HCT116 (cell line): ENCODE results near the gene C3orf52. TPM values are rescaled to one million over a fixed set of nuclear protein-coding genes. Genes with fewer than 3 reads are reported as not detected.

Experiments
- ATAC-seq: fragments of 200-7000 bp; cut with Tn5 transposase; 2 replicates; pipeline ENCODE4 v1.9.1; 2020; ENCODE audit warnings: mild to moderate bottlenecking, moderate library complexity
- BruUV-seq: library from RNA; stranded (reverse); fragments of 400-500 nt; replicated peaks from 2 replicates; lab custom pipeline; 2021; lab: Mats Ljungman, UMichigan
- CTCF ChIA-PET: fragments of 300-600 bp; sonication (Branson Sonifier 250); formaldehyde crosslinking; loops from one replicate; lab custom pipeline; 2021; ENCODE audit warnings: antibody characterized with exemption; lab: Charles Lee
- POLR2A ChIA-PET: fragments of 300-600, 350-600 bp; sonication (Branson Sonifier 250); formaldehyde crosslinking; loops from one replicate; lab custom pipeline; 2021; ENCODE audit warnings: antibody characterized with exemption; lab: Charles Lee
- RAD21 ChIA-PET, 2 experiments: fragments of 300-600 bp; sonication (Branson Sonifier 250); formaldehyde crosslinking; loops; one replicate each; lab custom pipeline; 2023; ENCODE audit warnings: low total read pairs in 2 of 2; ENCODE audit not compliant: uncharacterized antibody in 2 of 2, unreplicated experiment in 2 of 2, low non-redundant PET in 1 of 2; lab: Charles Lee
- DNase-seq: peaks from one replicate; pipeline ENCODE4 v3.0.0-alpha.2; 2010; ENCODE audit warnings: low read depth, low spot score
- H2AFZ ChIP-seq: fragments of 200-600 bp; shearing (Covaris generic), sonication (generic); 2 replicates; pipeline ENCODE4 v1.6.1; 2017; ENCODE audit warnings: low read depth, mixed run types, mixed read lengths, antibody characterized with exemption, low read length; ENCODE audit not compliant: poor library complexity, severe bottlenecking
- H3K27ac ChIP-seq: 2 replicates; pipeline ENCODE4 v1.5.1; 2012; ENCODE audit warnings: low read depth, low read length
- H3K27me3 ChIP-seq: fragments of 200-600 bp; sonication (generic); 2 replicates; pipeline ENCODE4 v1.6.1; 2016; ENCODE audit warnings: mixed run types, low read length, mixed read lengths; ENCODE audit not compliant: insufficient read depth
- H3K36me3 ChIP-seq, 2 experiments: fragments of 200-500 bp in 1 of 2; fragments of 200-600 bp in 1 of 2; sonication (Bioruptor generic) in 1 of 2; sonication (generic) in 1 of 2; 2 replicates each; pipeline versions ENCODE4 v1.5.1 to v1.6.1; 2014 to 2016; ENCODE audit warnings: low read length in 2 of 2, inconsistent platforms in 1 of 2, mixed read lengths in 1 of 2, mixed run types in 1 of 2; ENCODE audit not compliant: insufficient read depth in 2 of 2, control insufficient read depth in 1 of 2
- H3K4me1 ChIP-seq, 2 experiments: fragments of 200-600 bp in 1 of 2; sonication (generic) in 1 of 2; 2 replicates each; pipeline versions ENCODE4 v1.5.1 to v1.6.1; 2012 to 2017; ENCODE audit warnings: low read length in 2 of 2, inconsistent platforms in 1 of 2, mild to moderate bottlenecking in 1 of 2, mixed read lengths in 1 of 2, mixed run types in 1 of 2, moderate library complexity in 1 of 2; ENCODE audit not compliant: insufficient read depth in 2 of 2, control insufficient read depth in 1 of 2
- H3K4me2 ChIP-seq: fragments of 200-600 bp; sonication (generic); 2 replicates; pipeline ENCODE4 v1.6.1; 2017; ENCODE audit warnings: mixed run types, low read length, mixed read lengths
- H3K4me3 ChIP-seq, 2 experiments: fragments of 200-600 bp in 1 of 2; sonication (generic) in 1 of 2; replicated peaks in 1 of 2; 2 replicates each; pipeline ENCODE4 v1.5.1; 2011 to 2016; ENCODE audit warnings: low read length in 2 of 2, control low read depth in 1 of 2, low read depth in 1 of 2, mild to moderate bottlenecking in 1 of 2, mixed read lengths in 1 of 2, mixed run types in 1 of 2
- H3K79me2 ChIP-seq: fragments of 200-600 bp; sonication (generic); 2 replicates; pipeline ENCODE4 v1.6.1; 2017; ENCODE audit warnings: mild to moderate bottlenecking, mixed run types, low read length, moderate library complexity, mixed read lengths; ENCODE audit not compliant: insufficient read depth
- H3K9ac ChIP-seq: fragments of 200-600 bp; sonication (generic); 2 replicates; pipeline ENCODE4 v1.6.1; 2016; ENCODE audit warnings: low read length, mixed read lengths
- H3K9me2 ChIP-seq: fragments of 200-600 bp; sonication (generic), shearing (Covaris generic); 2 replicates; pipeline ENCODE4 v1.6.1; 2017; ENCODE audit warnings: mixed run types, mild to moderate bottlenecking, moderate library complexity; ENCODE audit not compliant: insufficient read depth
- H3K9me3 ChIP-seq, 2 experiments: fragments of 200-500 bp in 1 of 2; fragments of 200-600 bp in 1 of 2; sonication (Bioruptor generic) in 1 of 2; sonication (generic) in 1 of 2; 2 replicates each; pipeline ENCODE4 v1.6.1; 2014 to 2017; ENCODE audit warnings: low read length in 2 of 2, mixed read lengths in 2 of 2, inconsistent platforms in 1 of 2, low read depth in 1 of 2, mild to moderate bottlenecking in 1 of 2, mixed run types in 1 of 2, moderate library complexity in 1 of 2; ENCODE audit not compliant: control insufficient read depth in 1 of 2, insufficient read depth in 1 of 2
- H4K20me1 ChIP-seq: fragments of 200-600 bp; sonication (generic), shearing (Covaris generic); 2 replicates; pipeline ENCODE4 v1.6.1; 2017; ENCODE audit warnings: mixed run types, mild to moderate bottlenecking, moderate library complexity; ENCODE audit not compliant: insufficient read depth
- CBX3 ChIP-seq: IDR thresholded peaks from 2 replicates; pipeline ENCODE4 v1.6.1; 2012; ENCODE audit warnings: low read depth
- CEBPB ChIP-seq: IDR thresholded peaks from 2 replicates; pipeline ENCODE4 v1.6.1; 2012; ENCODE audit warnings: low read depth
- CTCF ChIP-seq, 3 experiments: fragments of 200-600 bp in 1 of 3; sonication (generic) in 1 of 3; IDR thresholded peaks in 2 of 3; conservative IDR thresholded peaks in 1 of 3; 2 replicates each; pipeline ENCODE4 v1.5.1; 2012 to 2017; ENCODE audit warnings: low read depth in 2 of 3, low read length in 2 of 3, antibody characterized with exemption in 1 of 3, borderline replicate concordance in 1 of 3, control low read depth in 1 of 3, mild to moderate bottlenecking in 1 of 3, mixed read lengths in 1 of 3, mixed run types in 1 of 3, moderate library complexity in 1 of 3; ENCODE audit not compliant: insufficient read depth in 1 of 3
- ELF1 ChIP-seq: IDR thresholded peaks from 2 replicates; pipeline ENCODE4 v1.6.1; 2012; ENCODE audit warnings: low read depth, borderline replicate concordance
- EZH2 ChIP-seq: fragments of 200-600 bp; sonication (generic); IDR thresholded peaks from 2 replicates; pipeline ENCODE4 v1.6.1; 2017; ENCODE audit warnings: antibody characterized with exemption, mixed run types
- EZH2phosphoT487 ChIP-seq: fragments of 200-600 bp; IDR thresholded peaks from 2 replicates; pipeline ENCODE4 v1.6.1; 2018; ENCODE audit warnings: antibody characterized with exemption, borderline replicate concordance
- FOSL1 ChIP-seq: IDR thresholded peaks from 2 replicates; pipeline ENCODE4 v1.6.1; 2012; ENCODE audit warnings: low read depth
- JUND ChIP-seq: IDR thresholded peaks from 2 replicates; pipeline ENCODE4 v1.6.1; 2012
- MAX ChIP-seq: IDR thresholded peaks from 2 replicates; pipeline ENCODE4 v1.6.1; 2012
- POLR2A ChIP-seq: IDR thresholded peaks from 2 replicates; pipeline ENCODE4 v1.7.0; 2011; ENCODE audit warnings: borderline replicate concordance; ENCODE audit not compliant: insufficient read depth, insufficient read length; ENCODE audit errors: extremely low read depth
- RAD21 ChIP-seq: IDR thresholded peaks from 2 replicates; pipeline ENCODE4 v1.6.1; 2012; ENCODE audit warnings: low read depth, mild to moderate bottlenecking
- SIN3A ChIP-seq: IDR thresholded peaks from 2 replicates; pipeline ENCODE4 v1.6.1; 2012; ENCODE audit warnings: low read depth
- SP1 ChIP-seq: IDR thresholded peaks from 2 replicates; pipeline ENCODE4 v1.6.1; 2012; ENCODE audit warnings: low read depth
- SRF ChIP-seq: IDR thresholded peaks from 2 replicates; pipeline ENCODE4 v1.6.1; 2012; ENCODE audit warnings: low read depth
- TCF7L2 ChIP-seq: IDR thresholded peaks from 2 replicates; pipeline ENCODE4 v1.7.0; 2011; ENCODE audit warnings: borderline replicate concordance, inconsistent platforms; ENCODE audit not compliant: insufficient read depth, insufficient read length; ENCODE audit errors: extremely low read depth
- YY1 ChIP-seq: IDR thresholded peaks from 2 replicates; pipeline ENCODE4 v1.6.1; 2011; ENCODE audit warnings: low read length, low read depth, moderate library complexity, mild to moderate bottlenecking; ENCODE audit not compliant: insufficient replicate concordance; ENCODE audit errors: extremely low read depth
- ZFX ChIP-seq: fragments of 450-650 bp; IDR thresholded peaks from 2 replicates; pipeline ENCODE4 v1.6.1; 2017
- intact Hi-C: fragments of 100-400 bp; cut with micrococcal nuclease; formaldehyde crosslinking; loops from 2 replicates; pipeline ENCODE4 v1.10.0; 2022
- total RNA-seq: library from RNA; stranded (reverse); gene quantifications from one replicate; pipeline ENCODE4 v1.2.1, GENCODE V29; 2021; ENCODE audit not compliant: unreplicated experiment
- TF ChIP-seq, protein P1 (sequence below): IDR thresholded peaks from 2 replicates; pipeline ENCODE4 v1.6.1; 2011; ENCODE audit warnings: mild to moderate bottlenecking, low read length, moderate library complexity; ENCODE audit not compliant: insufficient replicate concordance; ENCODE audit errors: extremely low read depth
- TF ChIP-seq, protein P2 (sequence below): IDR thresholded peaks from 2 replicates; pipeline ENCODE4 v1.6.1; 2012; ENCODE audit warnings: low read depth
- TF ChIP-seq, protein P3 (sequence below): IDR thresholded peaks from 2 replicates; pipeline ENCODE4 v1.6.1; 2012

C3orf52 gene
- total RNA-seq, 1 experiment from 2014 or later: 14.3 TPM

- Histone ChIP-seq H3K9me2 (no peaks in the 10 kb centered on the region), H3K4me3 (no peak overlapping the region), H3K4me2 (no peak overlapping the region), H3K9ac (no peak overlapping the region), H3K79me2 (peaks cover 14% of the 10 kb centered on the region), H2AFZ (no peak overlapping the region), H3K4me1 (peaks cover 6 to 8% of the 10 kb centered on the region in 2 experiments; a peak in 2 of 4 replicates), H4K20me1 (no peaks in the 10 kb centered on the region), H3K9me3 (no peaks in the 10 kb centered on the region), H3K36me3 (peaks cover 5 to 9% of the 10 kb centered on the region in 2 experiments; a peak in 2 of 4 replicates), H3K27me3 (no peaks in the 10 kb centered on the region), H3K27ac (no peak overlapping the region)
- ATAC-seq (no peak), DNase-seq (no peak)
- intact Hi-C loops: no loop called here
- ChIA-PET RAD21 (no interaction called here), POLR2A (no interaction called here), CTCF (interaction anchor here (1.1 kb wide), 1 partner anchor 32 kb away, joined by 3 read pairs; no protein-coding TSS in a partner anchor)
- no peak for TF ChIP-seq RAD21
- no peak for TF ChIP-seq CTCF (IDR thresholded peaks at IDR 0.05 in 2 of 3, conservative IDR thresholded peaks at IDR 0.05 in 1 of 3; ENCODE audit: borderline replicate concordance in 1 of 3, insufficient read depth in 1 of 3, low read depth in 2 of 3, low read length in 2 of 3)
- no peak for TF ChIP-seq CEBPB
- no peak for TF ChIP-seq FOSL1
- TF ChIP-seq TCF7L2: no peak
- TF ChIP-seq YY1: no peak
- TF ChIP-seq EZH2: no peak
- TF ChIP-seq SRF: no peak
- no peak for TF ChIP-seq ELF1
- TF ChIP-seq, protein P1, sequence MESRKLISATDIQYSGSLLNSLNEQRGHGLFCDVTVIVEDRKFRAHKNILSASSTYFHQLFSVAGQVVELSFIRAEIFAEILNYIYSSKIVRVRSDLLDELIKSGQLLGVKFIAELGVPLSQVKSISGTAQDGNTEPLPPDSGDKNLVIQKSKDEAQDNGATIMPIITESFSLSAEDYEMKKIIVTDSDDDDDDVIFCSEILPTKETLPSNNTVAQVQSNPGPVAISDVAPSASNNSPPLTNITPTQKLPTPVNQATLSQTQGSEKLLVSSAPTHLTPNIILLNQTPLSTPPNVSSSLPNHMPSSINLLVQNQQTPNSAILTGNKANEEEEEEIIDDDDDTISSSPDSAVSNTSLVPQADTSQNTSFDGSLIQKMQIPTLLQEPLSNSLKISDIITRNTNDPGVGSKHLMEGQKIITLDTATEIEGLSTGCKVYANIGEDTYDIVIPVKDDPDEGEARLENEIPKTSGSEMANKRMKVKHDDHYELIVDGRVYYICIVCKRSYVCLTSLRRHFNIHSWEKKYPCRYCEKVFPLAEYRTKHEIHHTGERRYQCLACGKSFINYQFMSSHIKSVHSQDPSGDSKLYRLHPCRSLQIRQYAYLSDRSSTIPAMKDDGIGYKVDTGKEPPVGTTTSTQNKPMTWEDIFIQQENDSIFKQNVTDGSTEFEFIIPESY: no peak
- no peak for TF ChIP-seq CBX3
- TF ChIP-seq, protein P2, sequence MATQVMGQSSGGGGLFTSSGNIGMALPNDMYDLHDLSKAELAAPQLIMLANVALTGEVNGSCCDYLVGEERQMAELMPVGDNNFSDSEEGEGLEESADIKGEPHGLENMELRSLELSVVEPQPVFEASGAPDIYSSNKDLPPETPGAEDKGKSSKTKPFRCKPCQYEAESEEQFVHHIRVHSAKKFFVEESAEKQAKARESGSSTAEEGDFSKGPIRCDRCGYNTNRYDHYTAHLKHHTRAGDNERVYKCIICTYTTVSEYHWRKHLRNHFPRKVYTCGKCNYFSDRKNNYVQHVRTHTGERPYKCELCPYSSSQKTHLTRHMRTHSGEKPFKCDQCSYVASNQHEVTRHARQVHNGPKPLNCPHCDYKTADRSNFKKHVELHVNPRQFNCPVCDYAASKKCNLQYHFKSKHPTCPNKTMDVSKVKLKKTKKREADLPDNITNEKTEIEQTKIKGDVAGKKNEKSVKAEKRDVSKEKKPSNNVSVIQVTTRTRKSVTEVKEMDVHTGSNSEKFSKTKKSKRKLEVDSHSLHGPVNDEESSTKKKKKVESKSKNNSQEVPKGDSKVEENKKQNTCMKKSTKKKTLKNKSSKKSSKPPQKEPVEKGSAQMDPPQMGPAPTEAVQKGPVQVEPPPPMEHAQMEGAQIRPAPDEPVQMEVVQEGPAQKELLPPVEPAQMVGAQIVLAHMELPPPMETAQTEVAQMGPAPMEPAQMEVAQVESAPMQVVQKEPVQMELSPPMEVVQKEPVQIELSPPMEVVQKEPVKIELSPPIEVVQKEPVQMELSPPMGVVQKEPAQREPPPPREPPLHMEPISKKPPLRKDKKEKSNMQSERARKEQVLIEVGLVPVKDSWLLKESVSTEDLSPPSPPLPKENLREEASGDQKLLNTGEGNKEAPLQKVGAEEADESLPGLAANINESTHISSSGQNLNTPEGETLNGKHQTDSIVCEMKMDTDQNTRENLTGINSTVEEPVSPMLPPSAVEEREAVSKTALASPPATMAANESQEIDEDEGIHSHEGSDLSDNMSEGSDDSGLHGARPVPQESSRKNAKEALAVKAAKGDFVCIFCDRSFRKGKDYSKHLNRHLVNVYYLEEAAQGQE: no peak
- no peak for TF ChIP-seq JUND
- TF ChIP-seq SIN3A: no peak
- TF ChIP-seq MAX: no peak
- no peak for TF ChIP-seq SP1
- TF ChIP-seq EZH2phosphoT487: no peak
- no peak for TF ChIP-seq ZFX
- TF ChIP-seq, protein P3, sequence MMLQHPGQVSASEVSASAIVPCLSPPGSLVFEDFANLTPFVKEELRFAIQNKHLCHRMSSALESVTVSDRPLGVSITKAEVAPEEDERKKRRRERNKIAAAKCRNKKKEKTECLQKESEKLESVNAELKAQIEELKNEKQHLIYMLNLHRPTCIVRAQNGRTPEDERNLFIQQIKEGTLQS: no peak
- no peak for TF ChIP-seq POLR2A
- BruUV-seq: no TSS peak
These were observed 18.6 kb downstream of the C3orf52 start for GRCh38 chr3:112104774-112105173.
